Stimulated activated CD8-positive, alpha-beta memory T cell treated with anti-CD3 and anti-CD28 coated beads, Interleukin-7, amount 100 ng/mL, for 1 hour (primary cell): ENCODE measurements around the gene CTAGE8.
"Not testable (repeated sequence)": the region's sequence is repeated elsewhere in the genome, so short reads cannot be mapped to it uniquely, and the experiment has no call there.

Source experiments
- DNase-seq, 2 donors: peaks; one replicate each; pipeline ENCODE4 v3.0.0-alpha.2; 2020; ENCODE audit warnings: low read depth in 2 of 2

Gene CTAGE8

GRCh38 chr7:144259067-144259466, 10.0 kb downstream of the CTAGE8 start:
- DNase-seq: not testable (repeated sequence)

- DNase-seq: no peak
Observed at GRCh38 chr7:144256112-144256511, 13.0 kb downstream of the CTAGE8 start.

- DNase-seq: no peak
Observed at GRCh38 chr7:144255471-144255897, 13.6 kb downstream of the CTAGE8 start.

GRCh38 chr7:144252307-144252706, 16.8 kb downstream of the CTAGE8 start:
- not testable (repeated sequence) for DNase-seq

GRCh38 chr7:144247674-144248330, 21.3 kb downstream of the CTAGE8 start:
- DNase-seq: not testable (repeated sequence)

GRCh38 chr7:144246967-144247366, 22.1 kb downstream of the CTAGE8 start:
- DNase-seq: not testable (repeated sequence)

- not testable (repeated sequence) for DNase-seq
Observed at GRCh38 chr7:144245372-144245771, 23.7 kb downstream of the CTAGE8 start.

- DNase-seq: not testable (repeated sequence)
Observed at GRCh38 chr7:144239365-144239764, 29.7 kb downstream of the CTAGE8 start, which contains the start of gene OR2A42. TSS of gene OR2A42 (minus strand) at chr7:144239605. CDS start at chr7:144232843, 6,762 bp downstream.

- DNase-seq: not testable (repeated sequence)
Observed at GRCh38 chr7:144238530-144239082, 30.5 kb downstream of the CTAGE8 start.

- DNase-seq: not testable (repeated sequence)
Observed at GRCh38 chr7:144233039-144233438, 36.0 kb downstream of the CTAGE8 start.

- DNase-seq: not testable (repeated sequence)
Observed at GRCh38 chr7:144231027-144231426, 38.1 kb downstream of the CTAGE8 start.

- not testable (repeated sequence) for DNase-seq
Observed at GRCh38 chr7:144228810-144229209, 40.3 kb downstream of the CTAGE8 start.

GRCh38 chr7:144226866-144227265, 42.2 kb downstream of the CTAGE8 start:
- DNase-seq: not testable (repeated sequence)

- not testable (repeated sequence) for DNase-seq
Observed at GRCh38 chr7:144223675-144224074, 45.4 kb downstream of the CTAGE8 start.

- DNase-seq: not testable (repeated sequence)
Observed at GRCh38 chr7:144220531-144220930, 48.6 kb downstream of the CTAGE8 start.

- not testable (repeated sequence) for DNase-seq
Observed at GRCh38 chr7:144219149-144219548, 49.9 kb downstream of the CTAGE8 start.

- not testable (repeated sequence) for DNase-seq
Observed at GRCh38 chr7:144218581-144218980, 50.5 kb downstream of the CTAGE8 start.

GRCh38 chr7:144217200-144217599, 51.9 kb downstream of the CTAGE8 start:
- not testable (repeated sequence) for DNase-seq
